Astrocyte (in vitro differentiated cells and primary cell): Measurements from ENCODE around the gene EIF2B5. TPM values are rescaled to one million over a fixed set of nuclear protein-coding genes. Genes with fewer than 3 reads are reported as not detected.

Experiments
- DNase-seq: peaks from one replicate; pipeline ENCODE4 v3.0.0-alpha.2; 2010; ENCODE audit warnings: low read depth
- FAIRE-seq: peaks from 2 replicates; lab custom pipeline; 2011; peaks lifted over from hg19 to GRCh38; lab: Jason Lieb, UNC
- H2AFZ ChIP-seq: 2 replicates; pipeline ENCODE4 v1.6.0; 2012; ENCODE audit warnings: low read depth, low read length, inconsistent platforms
- H3K27ac ChIP-seq: 2 replicates; pipeline ENCODE4 v1.5.1; 2011; ENCODE audit warnings: low read depth, low read length, inconsistent platforms
- H3K27me3 ChIP-seq: 2 replicates; pipeline ENCODE4 v1.6.0; 2011; ENCODE audit warnings: low read length, inconsistent platforms; ENCODE audit not compliant: insufficient read depth
- H3K36me3 ChIP-seq: 2 replicates; pipeline ENCODE4 v1.5.1; 2011; ENCODE audit warnings: low read length, inconsistent platforms; ENCODE audit not compliant: insufficient read depth
- H3K4me1 ChIP-seq: 2 replicates; pipeline ENCODE4 v1.5.1; 2011; ENCODE audit warnings: low read length, inconsistent platforms; ENCODE audit not compliant: insufficient read depth
- H3K4me2 ChIP-seq: 2 replicates; pipeline ENCODE4 v1.6.0; 2012; ENCODE audit warnings: low read length, inconsistent platforms
- H3K4me3 ChIP-seq: 2 replicates; pipeline ENCODE4 v1.5.1; 2011; ENCODE audit warnings: low read depth, mild to moderate bottlenecking, low read length, inconsistent platforms; ENCODE audit not compliant: insufficient read depth
- H3K79me2 ChIP-seq: 2 replicates; pipeline ENCODE4 v1.6.0; 2012; ENCODE audit warnings: mild to moderate bottlenecking, low read length, inconsistent platforms; ENCODE audit not compliant: insufficient read depth
- H3K9ac ChIP-seq: 2 replicates; pipeline ENCODE4 v1.6.0; 2012; ENCODE audit warnings: mild to moderate bottlenecking, low read length, inconsistent platforms
- H3K9me3 ChIP-seq: 2 replicates; pipeline ENCODE4 v1.5.1; 2012; ENCODE audit warnings: low read depth, mild to moderate bottlenecking, low read length, inconsistent platforms; ENCODE audit not compliant: insufficient read depth
- H4K20me1 ChIP-seq: 2 replicates; pipeline ENCODE4 v1.6.0; 2012; ENCODE audit warnings: low read length, inconsistent platforms; ENCODE audit not compliant: insufficient read depth
- H3K27ac Mint-ChIP-seq: one replicate; pipeline ENCODE4 v1.8.0; 2021; ENCODE audit warnings: mild to moderate bottlenecking, mixed read lengths; ENCODE audit not compliant: unreplicated experiment
- H3K27me3 Mint-ChIP-seq: one replicate; pipeline ENCODE4 v1.8.0; 2021; ENCODE audit warnings: low read depth, mixed read lengths; ENCODE audit not compliant: unreplicated experiment
- H3K36me3 Mint-ChIP-seq: one replicate; pipeline ENCODE4 v1.8.0; 2021; ENCODE audit warnings: low read depth, mixed read lengths; ENCODE audit not compliant: unreplicated experiment
- H3K4me1 Mint-ChIP-seq: one replicate; pipeline ENCODE4 v1.8.0; 2021; ENCODE audit warnings: low read depth, mixed read lengths; ENCODE audit not compliant: unreplicated experiment
- H3K4me3 Mint-ChIP-seq: one replicate; pipeline ENCODE4 v1.8.0; 2021; ENCODE audit warnings: mild to moderate bottlenecking, moderate library complexity, mixed read lengths; ENCODE audit not compliant: unreplicated experiment
- H3K9me3 Mint-ChIP-seq: one replicate; pipeline ENCODE4 v1.8.0; 2021; ENCODE audit warnings: mild to moderate bottlenecking, mixed read lengths; ENCODE audit not compliant: unreplicated experiment
- EZH2 ChIP-seq: IDR thresholded peaks from 2 replicates; pipeline ENCODE4 v1.6.1; 2012; ENCODE audit warnings: mild to moderate bottlenecking, low read length, inconsistent platforms; ENCODE audit not compliant: insufficient read depth
- total RNA-seq: library from RNA; stranded (reverse); gene quantifications from 2 replicates; pipeline ENCODE4 v1.2.1, GENCODE V29; 2021
- TF ChIP-seq, protein P1 (sequence below): IDR thresholded peaks from 2 replicates; pipeline ENCODE4 v1.5.1; 2011; ENCODE audit warnings: low read depth, mild to moderate bottlenecking, inconsistent platforms, low read length, moderate library complexity; ENCODE audit not compliant: insufficient read depth

EIF2B5 gene
- total RNA-seq, 1 donor from 2014 or later: 22.6 TPM

DNA sequence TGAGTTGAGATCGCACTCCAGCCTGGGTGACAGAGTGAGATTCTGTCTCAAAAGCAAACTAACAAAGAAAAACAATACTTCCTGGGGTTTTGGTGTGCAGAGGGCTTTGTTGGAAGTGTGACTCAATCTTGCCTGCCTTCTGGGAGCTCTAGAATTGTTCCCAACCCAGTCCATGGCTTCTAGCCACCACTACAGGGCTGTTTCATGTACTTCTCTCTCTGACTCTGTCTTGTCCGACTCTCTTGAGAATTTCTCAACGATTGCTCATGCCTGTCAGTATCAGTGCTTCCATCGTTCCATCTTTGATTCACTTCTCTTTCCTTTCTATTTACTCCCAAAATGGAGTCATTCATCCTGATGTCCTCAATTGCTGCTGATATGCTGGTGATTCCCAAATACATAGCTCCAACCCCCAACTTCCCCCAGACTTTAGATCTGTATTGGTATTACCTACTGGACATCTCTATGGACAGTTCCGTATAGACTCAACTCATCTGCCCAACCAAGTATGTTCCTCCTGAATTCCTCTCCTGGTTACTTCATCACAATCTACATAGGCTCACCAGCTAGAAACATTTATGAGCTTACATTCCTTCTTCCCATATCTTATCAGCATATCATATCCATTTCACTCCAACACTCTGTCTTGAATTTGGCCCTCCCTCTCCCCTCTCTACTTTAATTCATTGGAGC lies 37.7 kb downstream of the EIF2B5 start:
- Mint-ChIP-seq H3K9me3 (no peaks in the 10 kb centered on the region), H3K4me1 (peaks cover 49% of the 10 kb centered on the region), H3K27me3 (no peaks in the 10 kb centered on the region), H3K27ac (peak overlapping the region; percentile 14), H3K4me3 (peak overlapping the region; percentile 15), H3K36me3 (peaks cover 24% of the 10 kb centered on the region)
- DNase-seq: peak; percentile 92
- H3K27me3 ChIP-seq: no peaks in the 10 kb centered on the region
- peaks cover 54% of the 10 kb centered on the region for H4K20me1 ChIP-seq
- H3K79me2 ChIP-seq: peaks cover 32% of the 10 kb centered on the region
- H3K4me2 ChIP-seq: peak overlapping the region; percentile 67
- peak overlapping the region; percentile 34 for H3K9ac ChIP-seq
- peaks cover 15% of the 10 kb centered on the region for H3K36me3 ChIP-seq
- TF ChIP-seq EZH2: no peak
- TF ChIP-seq, protein P1, sequence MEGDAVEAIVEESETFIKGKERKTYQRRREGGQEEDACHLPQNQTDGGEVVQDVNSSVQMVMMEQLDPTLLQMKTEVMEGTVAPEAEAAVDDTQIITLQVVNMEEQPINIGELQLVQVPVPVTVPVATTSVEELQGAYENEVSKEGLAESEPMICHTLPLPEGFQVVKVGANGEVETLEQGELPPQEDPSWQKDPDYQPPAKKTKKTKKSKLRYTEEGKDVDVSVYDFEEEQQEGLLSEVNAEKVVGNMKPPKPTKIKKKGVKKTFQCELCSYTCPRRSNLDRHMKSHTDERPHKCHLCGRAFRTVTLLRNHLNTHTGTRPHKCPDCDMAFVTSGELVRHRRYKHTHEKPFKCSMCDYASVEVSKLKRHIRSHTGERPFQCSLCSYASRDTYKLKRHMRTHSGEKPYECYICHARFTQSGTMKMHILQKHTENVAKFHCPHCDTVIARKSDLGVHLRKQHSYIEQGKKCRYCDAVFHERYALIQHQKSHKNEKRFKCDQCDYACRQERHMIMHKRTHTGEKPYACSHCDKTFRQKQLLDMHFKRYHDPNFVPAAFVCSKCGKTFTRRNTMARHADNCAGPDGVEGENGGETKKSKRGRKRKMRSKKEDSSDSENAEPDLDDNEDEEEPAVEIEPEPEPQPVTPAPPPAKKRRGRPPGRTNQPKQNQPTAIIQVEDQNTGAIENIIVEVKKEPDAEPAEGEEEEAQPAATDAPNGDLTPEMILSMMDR: no peak
- peaks cover 61% of the 10 kb centered on the region for H3K4me1 ChIP-seq
- peak overlapping the region; percentile 77 for H3K27ac ChIP-seq
- no peak overlapping the region for H3K4me3 ChIP-seq
- FAIRE-seq: peak; percentile 89
- H3K9me3 ChIP-seq: no peaks in the 10 kb centered on the region
- no peak overlapping the region for H2AFZ ChIP-seq

DNA sequence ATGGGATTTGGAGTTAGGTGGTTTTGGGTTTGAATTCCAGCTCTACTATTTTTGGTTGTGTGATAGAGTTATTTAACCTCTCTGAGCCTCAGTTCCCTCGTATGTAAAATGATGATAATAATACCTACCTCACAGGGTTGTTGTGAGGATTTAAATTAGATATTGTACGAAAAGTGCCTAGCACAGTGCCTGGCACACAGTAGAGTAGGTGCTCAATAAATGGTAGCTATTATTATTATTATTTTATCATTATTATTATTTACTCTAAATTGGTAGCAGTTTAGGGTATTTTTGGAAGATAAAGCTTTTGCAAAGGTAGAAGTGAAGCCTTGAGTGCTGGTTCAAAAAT lies 38.2 kb downstream of the EIF2B5 start:
- Mint-ChIP-seq H3K36me3 (peaks cover 27% of the 10 kb centered on the region), H3K27me3 (no peaks in the 10 kb centered on the region), H3K4me3 (peak overlapping the region; percentile 15), H3K9me3 (no peaks in the 10 kb centered on the region), H3K27ac (peak overlapping the region; percentile 14), H3K4me1 (peaks cover 53% of the 10 kb centered on the region)
- peaks cover 54% of the 10 kb centered on the region for H4K20me1 ChIP-seq
- H3K36me3 ChIP-seq: peaks cover 19% of the 10 kb centered on the region
- H2AFZ ChIP-seq: no peak overlapping the region
- H3K27me3 ChIP-seq: no peaks in the 10 kb centered on the region
- no peak for FAIRE-seq
- peaks cover 58% of the 10 kb centered on the region for H3K4me1 ChIP-seq
- TF ChIP-seq, protein P1: no peak
- TF ChIP-seq EZH2: no peak
- H3K9ac ChIP-seq: no peak overlapping the region
- H3K9me3 ChIP-seq: no peaks in the 10 kb centered on the region
- H3K4me2 ChIP-seq: peak overlapping the region; percentile 67
- peak overlapping the region; percentile 77 for H3K27ac ChIP-seq
- H3K79me2 ChIP-seq: peaks cover 36% of the 10 kb centered on the region
- DNase-seq: no peak
- H3K4me3 ChIP-seq: no peak overlapping the region

DNA sequence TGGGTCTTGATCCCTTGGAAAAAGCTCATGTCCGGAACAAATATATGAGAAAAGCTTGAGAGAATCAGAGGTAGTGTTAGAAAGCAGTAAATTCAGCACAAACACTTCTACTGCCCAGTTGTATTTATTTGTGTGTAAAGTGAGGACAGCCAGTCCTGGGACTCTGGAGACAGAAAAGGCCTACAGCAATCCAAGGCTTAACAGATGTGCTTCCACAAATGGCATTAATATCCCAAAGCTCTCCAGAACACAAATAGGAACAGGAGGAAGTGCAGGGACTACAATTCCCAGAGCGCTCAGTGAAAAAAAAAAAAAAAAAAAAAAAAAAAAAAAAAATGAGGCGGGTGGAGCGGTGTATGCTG lies 39.1 kb downstream of the EIF2B5 start:
- no peak overlapping the region for H2AFZ ChIP-seq
- TF ChIP-seq, protein P1: no peak
- TF ChIP-seq EZH2: no peak
- FAIRE-seq (no peak), DNase-seq (no peak)
- Mint-ChIP-seq H3K27me3 (no peaks in the 10 kb centered on the region), H3K36me3 (peaks cover 26% of the 10 kb centered on the region), H3K4me1 (peaks cover 53% of the 10 kb centered on the region), H3K27ac (peak overlapping the region; percentile 70), H3K9me3 (no peaks in the 10 kb centered on the region), H3K4me3 (peak overlapping the region; percentile 97)
- H3K36me3 ChIP-seq: peaks cover 28% of the 10 kb centered on the region
- H3K4me1 ChIP-seq: peaks cover 51% of the 10 kb centered on the region
- H3K27ac ChIP-seq: no peak overlapping the region
- no peaks in the 10 kb centered on the region for H3K27me3 ChIP-seq
- peaks cover 56% of the 10 kb centered on the region for H4K20me1 ChIP-seq
- peaks cover 45% of the 10 kb centered on the region for H3K79me2 ChIP-seq
- H3K9me3 ChIP-seq: no peaks in the 10 kb centered on the region
- no peak overlapping the region for H3K9ac ChIP-seq
- H3K4me3 ChIP-seq: no peak overlapping the region
- H3K4me2 ChIP-seq: no peak overlapping the region
